ENCODE data around the gene CEND1.

Gene CEND1

DNA sequence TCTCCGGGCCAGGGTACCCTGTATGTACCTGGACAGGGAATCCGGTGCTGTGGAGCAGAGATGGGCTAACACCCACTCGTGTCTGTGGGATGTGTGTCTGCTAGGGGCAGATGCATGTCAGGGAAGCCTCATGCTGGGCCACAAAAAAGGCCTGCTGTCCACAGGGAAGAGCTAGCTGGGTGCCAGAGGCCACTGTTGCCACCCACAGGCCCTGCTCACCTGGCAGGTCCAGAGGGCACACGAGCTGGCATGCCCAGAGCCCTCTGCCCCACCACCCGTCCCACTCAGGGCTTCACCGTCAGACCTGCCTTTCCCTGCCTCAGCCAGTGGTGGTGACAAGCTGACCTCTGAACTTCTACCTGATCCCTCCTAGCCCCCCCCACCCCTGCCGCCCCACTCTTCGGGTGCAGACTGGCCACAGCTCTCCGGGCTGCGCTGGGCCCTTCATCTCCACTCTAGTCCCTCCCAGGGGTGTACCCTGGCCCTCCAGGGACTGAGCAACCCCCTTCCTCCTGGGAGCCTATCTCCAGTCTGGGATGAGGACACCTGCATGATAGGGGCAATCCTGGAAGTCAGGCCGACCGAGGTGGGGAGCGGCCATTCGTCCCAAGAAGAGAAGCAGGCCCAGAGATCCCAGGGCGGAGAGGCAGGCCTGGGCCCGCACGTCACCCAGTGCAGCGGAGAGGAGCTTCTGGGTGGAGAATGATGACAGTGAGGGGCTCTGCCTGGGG is 6.8 kb upstream of the CEND1 start:
- in situ Hi-C loops (cut with HindIII; ENCODE audit: low sequenced_read_pairs): no loop called here

DNA sequence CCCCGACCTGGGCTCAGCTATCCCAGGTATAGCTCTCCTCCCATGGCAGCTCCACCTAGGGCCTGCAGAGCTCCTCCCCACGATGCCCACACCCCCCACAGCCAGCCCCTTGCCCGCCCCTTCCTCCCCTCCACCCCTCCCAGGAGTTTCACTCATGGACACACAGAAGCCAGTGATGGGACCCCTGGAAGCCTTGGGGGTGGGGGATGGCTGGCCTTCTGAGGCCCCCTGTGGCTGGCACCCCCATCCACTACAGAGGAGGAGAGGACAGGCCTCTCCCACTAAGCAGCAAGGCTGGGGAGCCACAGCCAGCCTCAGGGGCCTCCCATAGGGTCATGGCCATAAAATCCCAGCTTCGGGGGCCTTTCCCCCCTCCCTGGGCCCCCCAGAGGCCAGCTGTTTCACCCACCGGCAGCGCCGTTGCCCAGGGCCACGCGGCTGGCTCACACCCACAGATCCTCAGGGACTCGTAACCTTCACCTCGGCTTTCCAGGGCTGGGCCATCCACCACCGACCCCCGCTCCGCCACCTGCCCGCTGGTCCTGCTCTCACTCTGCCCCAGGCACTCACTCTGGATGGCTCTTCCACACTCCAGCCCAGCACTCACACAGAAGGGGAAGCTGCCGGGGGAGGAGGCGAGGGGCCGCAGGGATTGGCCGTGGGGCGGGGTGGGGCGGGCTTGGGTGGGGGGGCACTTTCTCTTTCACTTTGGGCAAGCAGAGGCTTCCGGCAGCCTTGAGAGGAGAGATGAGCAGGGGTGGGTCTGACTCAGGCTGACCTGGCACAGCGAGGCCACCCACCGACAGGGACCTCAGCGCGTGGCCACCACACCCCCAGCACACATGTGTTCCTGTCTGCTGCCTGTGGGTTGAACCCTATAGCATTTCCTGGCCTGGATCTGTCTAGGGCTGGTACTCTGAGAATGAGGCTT is 6.0 kb upstream of the CEND1 start:
- in situ Hi-C loops (cut with HindIII; ENCODE audit: low sequenced_read_pairs): no loop called here

DNA sequence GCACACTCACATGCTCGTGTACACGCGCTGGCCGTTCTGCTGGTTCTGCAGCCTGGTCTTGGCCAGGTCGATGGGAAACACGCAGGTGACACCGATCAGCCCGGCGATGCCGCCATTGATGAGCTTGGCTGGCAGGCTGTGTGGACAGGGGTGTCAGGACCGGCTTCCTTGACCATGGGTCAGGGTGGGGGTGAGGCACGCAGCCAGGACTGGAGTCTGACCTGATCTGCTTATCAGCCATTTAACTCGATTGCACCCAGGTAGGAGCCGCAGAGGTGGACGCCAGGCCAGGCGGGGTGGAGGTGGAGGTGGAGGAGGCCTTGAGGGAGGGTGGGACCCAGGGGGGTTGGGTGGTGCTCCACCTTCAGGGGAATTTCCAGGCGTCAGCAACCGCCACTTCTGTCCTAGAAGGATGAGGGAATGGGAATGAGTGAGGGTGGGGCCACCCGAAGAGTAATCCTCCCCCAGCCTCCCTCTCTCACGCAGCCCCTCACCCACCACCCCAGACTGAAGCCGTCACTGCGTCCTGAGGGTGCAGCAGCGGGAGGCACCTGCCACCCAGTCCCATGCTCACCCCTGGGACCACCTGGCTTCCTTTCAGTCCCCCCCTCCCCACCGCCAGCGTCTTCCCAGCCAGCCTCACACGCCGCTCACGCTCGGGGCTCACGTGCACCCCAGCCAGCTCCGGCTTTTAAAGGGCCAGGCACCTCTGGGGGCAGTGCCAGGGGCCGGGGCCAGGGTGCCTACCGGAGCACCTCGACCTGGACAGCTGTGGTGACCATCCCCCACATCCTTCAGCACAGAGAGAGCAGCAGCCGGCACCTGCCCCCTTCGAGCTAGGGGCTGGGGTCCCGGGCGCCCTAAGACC is 5.1 kb upstream of the CEND1 start:
- in situ Hi-C loops (cut with HindIII; ENCODE audit: low sequenced_read_pairs): no loop called here

DNA sequence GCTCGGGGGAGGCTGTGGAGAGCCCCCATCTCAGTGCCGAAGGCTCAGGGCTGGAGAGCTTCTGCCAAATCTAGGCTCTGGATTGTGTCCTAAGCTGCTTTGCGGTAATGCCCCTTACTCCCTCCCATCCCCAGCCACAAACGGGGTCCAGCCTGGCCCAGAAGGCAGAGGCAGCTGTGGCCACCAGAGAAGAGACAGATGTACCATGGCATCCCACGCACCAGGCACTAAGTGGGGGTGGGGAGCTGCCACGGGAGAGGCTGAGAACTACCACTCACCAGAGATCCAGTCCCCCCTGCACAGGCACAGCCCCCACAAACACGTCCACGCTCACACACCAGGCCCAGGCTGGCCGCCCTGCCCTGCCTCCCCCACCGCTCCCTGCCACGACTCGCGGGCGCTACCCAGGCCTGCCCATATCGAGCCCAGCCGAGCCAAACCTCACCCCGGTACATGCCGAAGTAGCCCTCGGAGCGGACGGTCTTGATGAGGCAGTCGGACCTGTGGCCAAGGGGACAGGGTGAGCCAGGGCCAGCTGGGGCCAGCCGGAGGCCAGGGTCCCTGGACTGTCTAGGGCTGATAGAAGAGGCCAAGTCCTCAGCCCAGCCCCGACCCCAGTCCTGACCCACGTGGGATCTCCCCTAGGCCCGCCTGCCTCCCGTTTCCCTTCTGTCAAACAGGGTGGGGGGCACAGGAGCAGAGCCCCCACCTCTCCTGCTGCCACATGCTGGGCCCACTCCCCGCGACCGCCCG is 4.3 kb upstream of the CEND1 start:
- in situ Hi-C loops (cut with HindIII; ENCODE audit: low sequenced_read_pairs): no loop called here

DNA sequence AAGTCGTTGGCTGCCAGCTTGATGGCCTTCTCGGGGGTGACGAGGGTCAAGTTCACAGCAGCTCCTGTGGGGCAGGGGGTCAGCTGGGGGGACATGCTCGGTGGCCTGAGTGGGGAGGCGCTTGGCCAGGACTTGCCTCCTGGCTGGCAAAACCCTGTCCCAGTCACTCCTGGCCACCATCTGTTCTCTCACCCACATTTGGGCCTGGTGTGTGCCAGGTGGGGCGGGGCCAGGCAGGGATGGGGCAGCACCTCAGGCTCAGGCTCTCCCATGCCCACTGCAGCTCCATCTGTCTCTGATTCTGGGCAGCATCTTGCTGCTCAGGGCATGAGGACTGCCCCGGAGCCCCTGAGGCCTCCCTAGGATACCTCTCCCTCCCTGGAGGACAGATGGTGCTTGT is 3.7 kb upstream of the CEND1 start:
- in situ Hi-C loops (cut with HindIII; ENCODE audit: low sequenced_read_pairs): no loop called here

DNA sequence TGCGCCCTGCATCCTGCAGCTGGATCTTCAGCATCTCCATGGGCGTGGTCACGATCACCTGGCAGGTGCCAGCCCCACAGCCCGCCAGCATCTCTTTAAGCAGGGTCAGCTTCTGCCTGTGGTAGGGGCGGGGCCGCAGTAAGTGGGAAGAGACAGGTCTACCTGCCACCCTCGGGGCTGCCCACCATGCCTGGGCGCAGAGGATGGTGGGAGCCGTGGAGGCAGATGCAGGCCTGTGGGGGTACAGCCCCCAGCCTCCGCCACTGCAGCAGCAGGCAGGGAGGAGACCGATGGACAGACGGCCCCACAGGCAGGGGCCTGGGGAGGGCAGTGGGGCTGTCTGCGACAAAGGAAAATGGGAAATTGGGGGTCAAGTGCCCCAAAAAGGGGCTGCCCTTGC is 3.0 kb upstream of the CEND1 start:
- in situ Hi-C loops (cut with HindIII; ENCODE audit: low sequenced_read_pairs): no loop called here

DNA sequence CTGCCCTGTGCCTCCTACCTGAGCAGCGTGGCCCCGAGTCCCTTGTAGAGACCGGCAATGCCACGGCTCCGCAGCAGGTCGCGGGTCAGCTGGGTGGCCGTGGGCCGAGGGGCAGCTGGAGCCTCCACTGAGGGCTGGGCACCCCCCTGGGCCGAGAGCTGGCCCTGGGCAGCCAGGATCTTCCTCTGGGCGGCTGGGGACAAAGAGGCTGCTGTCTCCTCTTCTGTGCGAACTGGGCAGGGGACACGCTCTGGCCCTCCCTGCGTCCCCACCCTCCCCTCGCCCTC is 2.6 kb upstream of the CEND1 start:
- in situ Hi-C loops (cut with HindIII; ENCODE audit: low sequenced_read_pairs): no loop called here

DNA sequence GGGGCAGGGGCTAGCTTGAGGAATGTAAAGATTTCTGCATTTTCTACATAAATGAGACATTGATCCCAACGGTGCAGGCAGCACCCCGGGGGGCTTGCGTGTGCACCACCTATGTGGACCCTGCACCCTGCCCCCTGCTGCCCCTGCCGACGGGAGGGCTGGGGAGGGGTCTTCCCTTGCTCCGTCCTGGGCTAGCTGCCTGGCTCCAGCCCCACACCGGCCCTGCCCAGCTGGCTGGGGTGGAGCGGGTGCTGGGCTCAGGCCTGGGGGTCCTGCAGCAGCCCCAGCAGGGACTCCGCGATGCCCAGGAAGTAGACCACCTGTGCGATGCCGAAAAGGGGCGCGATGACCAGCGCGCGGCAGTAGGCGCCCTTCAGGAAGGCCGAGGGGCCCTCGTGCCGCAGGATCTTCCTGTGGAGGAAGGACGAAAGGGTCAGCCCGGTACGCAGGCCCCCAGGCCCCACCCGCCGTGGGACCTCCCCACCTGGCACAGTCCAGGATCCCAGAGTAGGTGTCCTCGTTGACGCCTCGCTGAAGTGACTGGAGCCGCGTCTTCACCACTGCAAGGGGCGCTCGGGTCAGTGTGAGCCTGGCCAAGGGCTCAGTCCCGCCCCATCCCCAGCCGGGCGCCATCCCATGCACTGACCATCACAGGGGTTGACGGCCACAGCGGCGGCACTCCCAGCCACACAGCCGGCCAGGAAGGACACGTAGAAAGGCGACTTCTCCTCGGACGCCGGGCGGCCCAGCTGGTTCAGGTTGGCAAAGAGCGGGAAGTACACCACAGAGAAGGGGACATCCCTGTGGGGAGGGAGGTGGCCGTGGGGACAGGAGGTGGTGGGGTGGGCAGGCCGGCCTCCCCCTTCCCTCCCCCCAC is 2.0 kb upstream of the CEND1 start:
- in situ Hi-C loops (cut with HindIII; ENCODE audit: low sequenced_read_pairs): no loop called here

DNA sequence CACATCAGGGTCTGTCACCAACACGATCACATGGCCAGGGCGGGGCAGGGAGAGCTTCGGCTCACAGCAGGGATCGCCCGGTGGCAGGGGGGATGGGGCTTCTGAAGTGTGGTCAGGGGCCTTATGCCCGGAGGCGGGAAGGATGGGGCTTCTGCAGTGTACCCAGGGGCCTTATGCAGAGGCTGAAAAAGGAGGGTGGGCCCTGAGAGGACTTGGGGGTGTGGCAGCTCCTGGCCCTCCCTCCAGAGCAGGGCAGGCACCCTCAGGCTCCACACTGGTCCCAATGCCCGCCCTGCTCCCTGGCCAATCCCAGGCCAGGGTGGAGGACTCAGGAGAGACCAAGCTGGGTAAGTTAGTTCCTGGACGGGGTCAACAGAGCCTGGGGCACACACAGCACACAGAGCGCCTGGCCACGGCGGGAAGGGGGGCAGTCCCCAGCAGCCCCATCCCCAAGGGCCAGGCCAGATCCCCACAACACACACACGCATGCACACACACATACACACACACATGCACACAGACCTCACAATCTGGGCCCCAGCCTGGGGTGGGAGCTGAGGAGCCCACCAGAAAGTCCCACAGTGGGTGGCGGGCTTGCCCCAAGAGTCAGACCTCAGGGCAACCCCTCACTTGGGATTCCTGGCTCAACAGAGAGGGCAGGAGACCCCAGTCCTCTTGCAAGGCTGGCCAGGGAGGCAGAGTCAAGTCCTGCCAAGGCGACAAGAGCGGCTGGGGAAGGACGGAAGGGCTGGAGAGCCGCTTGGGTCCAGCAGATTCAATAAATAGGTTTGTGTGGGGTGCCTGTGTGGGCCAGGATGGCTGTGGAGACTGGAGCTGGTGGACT is 1.1 kb upstream of the CEND1 start:
- in situ Hi-C loops (cut with HindIII; ENCODE audit: low sequenced_read_pairs): no loop called here

DNA sequence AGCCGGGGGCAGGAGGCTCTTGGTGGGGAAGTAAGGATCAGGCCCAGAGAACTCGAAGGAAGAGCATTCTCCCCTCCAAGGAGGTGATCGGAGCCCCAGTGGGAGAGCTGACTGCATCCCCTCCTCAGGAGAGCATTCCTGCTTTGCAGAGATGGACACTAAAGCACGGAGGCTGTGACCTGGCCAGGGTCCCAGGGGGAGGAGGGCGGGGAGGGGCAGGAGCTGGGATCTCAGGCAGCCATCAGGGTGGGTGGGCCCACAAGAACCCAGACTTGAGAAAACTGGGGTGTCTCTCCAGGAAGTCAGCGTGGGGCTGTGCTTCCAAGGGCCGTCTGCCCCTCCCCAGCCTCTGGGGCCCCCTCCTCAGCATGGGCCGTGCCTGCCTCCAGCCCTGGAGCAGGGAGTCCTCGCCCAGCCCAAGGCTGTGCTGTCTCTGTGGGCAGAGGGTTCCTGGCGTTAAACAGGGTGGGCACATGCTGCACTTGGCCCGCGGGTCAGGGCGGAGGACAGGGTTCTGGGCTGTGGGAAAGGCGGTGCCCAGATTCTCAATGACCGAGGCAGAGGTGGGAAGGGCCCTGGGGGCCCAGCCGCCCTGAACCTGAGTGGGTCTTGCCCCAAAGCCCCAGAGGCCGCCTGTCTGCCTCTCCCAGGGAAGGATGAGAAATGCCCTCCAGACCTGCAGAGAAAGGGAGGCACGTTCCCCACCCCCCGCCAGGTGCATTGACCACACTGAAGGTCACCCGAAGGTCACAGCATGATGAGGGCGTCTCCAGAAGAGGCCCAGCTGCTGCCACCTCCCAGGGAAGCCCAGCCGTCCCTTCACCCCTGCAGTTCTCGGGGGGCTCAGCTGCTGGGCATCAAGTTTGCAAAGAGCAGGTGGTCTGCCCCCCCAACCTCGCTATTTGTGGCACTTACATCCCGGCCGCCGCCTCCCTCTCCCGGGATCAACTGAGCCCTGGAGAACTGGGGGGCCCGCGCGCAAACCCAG is 643 bp downstream of the CEND1 start:
- in situ Hi-C loops (cut with HindIII; ENCODE audit: low sequenced_read_pairs): no loop called here

DNA sequence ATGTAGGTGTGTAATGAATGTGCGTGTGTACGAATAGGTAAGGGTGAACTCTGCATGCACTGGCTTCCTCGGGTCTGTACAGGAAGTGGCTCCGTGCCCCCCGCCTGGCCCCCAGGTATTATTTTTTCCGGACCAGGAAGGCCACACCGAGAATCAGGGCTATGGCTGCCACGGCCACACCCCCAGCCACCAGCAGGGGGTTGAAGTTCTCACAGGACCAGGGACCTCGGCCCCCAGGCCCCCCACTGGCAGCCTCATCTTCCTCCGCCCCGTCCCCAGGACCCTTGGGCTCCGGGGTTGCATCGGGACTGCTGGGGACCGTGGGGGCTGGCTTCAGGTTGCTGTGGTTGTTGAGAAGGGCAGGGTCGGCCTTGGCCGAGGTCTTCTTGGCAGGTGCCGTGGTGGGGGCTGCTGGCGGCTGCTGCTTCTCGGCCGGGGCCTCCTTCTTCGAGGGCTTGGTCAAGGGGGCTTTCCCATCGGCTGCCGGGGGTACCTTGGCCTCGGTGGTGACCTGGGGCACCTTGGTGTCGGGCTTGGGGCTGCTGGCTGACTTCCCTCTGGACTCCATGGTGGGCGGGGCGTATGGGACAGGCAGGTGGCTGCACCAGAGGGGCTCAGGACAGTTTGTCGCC is 1.8 kb downstream of the CEND1 start:
- in situ Hi-C loops (cut with HindIII; ENCODE audit: low sequenced_read_pairs): no loop called here

DNA sequence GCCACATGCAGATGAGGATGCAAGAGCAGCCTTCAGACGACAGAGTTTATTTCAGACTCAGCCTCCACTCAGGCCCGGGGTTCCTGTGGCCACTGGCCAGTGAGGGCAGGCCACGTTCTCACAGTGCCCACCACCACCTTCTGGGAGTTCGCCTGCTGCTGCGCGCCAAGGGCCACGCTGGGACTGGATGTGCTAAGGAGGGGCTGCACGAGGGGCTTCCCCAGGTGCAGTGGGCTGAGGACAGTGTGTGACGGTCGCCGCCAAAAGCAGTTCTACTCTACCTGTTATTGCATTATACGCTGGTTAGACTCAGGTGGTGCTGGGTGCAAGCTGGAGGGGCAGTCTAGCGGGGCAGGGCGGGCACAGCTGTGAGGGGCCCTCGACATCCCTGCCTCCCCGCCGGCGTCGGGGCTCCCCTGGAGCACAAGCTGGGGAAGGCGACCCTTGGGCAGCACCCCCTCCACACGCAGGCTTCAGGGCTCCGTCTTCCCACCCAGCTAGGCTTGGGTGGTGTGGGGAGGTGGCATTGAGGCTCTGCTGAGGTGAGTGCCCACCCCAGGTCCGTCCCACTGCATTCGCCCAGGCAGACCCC is 2.7 kb downstream of the CEND1 start:
- in situ Hi-C loops (cut with HindIII; ENCODE audit: low sequenced_read_pairs): no loop called here

DNA sequence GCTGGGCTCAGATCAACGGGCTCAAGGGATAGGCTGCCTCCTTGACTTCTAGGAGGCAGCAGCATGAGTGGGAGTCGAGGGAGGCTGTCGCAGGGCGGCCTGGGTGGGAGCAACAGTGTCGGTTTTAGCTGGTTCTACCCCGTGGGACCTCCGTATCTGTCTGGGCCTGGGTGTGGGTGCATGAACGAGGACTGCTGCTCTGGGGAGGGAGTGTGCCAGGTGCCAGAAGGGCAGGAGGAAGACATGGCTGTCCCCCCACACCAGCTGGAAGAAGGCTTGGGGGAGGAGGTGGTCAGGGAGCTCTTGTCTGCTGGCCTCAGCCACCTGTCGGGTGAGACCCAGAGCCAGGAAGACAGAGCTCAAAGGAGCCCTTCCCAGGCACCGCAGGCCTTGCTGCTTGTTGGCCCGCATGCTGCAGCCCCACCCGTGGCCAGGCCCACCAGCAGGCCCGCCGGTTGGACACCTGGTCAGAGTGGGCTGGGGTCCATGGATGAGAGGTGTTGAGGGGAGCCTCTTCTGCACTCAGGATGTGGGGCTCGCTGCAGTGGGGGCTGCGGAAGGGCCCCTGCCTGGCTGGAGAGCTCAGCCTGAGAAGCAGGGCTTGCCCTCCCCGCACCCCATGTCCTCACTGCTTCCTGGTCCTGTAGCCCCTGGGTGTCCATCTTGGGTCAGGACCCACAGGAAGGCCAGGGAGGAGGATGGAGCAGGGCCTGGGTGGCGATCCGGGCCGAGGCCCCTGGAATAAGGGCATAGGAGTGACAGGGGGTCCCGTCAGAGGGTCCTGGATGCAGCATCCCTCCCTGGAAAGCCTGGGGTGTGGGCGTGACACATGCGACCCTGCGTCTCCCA is 3.4 kb downstream of the CEND1 start:
- in situ Hi-C loops (cut with HindIII; ENCODE audit: low sequenced_read_pairs): no loop called here

DNA sequence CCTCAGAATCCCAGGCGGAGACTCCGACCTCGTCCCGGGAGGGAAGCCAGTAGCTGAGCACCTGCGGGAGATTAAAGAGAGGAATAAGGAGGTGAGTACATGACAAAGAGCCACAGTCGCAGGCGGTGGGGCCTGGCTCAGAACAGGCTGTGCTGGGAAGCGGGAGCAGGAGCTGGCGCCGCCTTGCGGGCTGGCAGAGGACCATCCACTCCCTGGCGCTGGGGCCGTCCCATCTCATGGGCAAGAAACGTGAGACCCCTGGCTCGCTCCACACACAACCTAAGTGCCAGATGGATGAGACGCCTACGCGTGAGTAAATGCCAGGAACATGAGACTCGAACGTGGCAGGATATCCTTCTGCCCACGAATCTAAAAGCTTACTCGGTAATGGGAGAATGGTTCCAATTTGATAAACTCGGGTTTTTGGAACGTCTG is 6.3 kb downstream of the CEND1 start:
- in situ Hi-C loops (cut with HindIII; ENCODE audit: low sequenced_read_pairs): no loop called here

DNA sequence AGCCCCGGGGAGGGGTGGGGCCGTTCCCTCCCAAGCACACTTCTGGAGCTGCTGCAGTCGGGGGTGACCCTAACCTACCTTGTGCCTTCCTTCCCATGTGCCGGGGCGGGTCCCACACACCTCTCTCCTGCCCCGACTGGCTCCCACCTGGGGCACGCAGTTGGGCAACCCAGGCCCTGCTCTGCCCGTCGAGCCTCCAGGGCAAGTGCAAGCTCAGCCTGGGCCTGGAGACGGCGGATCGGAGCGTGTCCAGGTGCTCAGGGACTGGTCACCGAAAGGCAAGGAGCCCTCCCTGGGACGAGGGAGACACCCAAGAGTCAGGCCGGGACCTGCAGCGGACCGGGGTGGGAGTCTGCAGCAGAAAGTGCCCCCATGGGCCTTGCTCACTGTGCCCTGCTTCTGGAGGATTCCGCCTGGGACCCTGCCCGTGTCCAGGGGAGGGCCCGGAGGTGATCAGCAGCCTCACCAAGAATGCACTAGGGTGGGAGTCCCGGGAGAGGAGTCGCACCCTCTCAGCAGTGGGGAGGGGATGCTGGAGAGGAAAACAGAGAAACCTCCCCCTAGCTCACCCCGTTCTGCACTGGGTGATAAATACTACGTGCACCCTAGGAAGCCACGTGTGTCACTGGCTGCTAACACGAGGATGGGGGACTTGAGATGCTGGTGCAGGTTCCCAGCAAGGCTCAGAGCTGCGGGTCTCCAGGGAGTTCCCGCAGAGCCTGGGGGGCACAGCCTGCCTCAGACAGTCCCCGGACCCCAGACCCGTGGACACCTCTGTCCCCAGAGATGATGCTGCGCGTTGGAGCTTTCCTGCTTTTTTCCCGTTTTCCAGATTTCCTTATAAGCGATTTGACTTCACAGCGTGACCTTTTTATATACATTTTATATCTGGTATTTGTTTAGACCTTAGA is 7.4 kb downstream of the CEND1 start:
- in situ Hi-C loops (cut with HindIII; ENCODE audit: low sequenced_read_pairs): no loop called here
